Fibroblast of gingiva (primary cell): ENCODE measurements around the gene FBN2.

Experiments used
- DNase-seq: peaks from one replicate; pipeline ENCODE4 v3.0.0-alpha.2; 2011; ENCODE audit warnings: low read depth

The FBN2 gene

GRCh38 chr5:128538000-128538249, at the start of gene FBN2:
FBN2 (minus strand) TSS chr5:128538245; CDS start chr5:128537603, 642 bp downstream.
- no peak for DNase-seq

DNA sequence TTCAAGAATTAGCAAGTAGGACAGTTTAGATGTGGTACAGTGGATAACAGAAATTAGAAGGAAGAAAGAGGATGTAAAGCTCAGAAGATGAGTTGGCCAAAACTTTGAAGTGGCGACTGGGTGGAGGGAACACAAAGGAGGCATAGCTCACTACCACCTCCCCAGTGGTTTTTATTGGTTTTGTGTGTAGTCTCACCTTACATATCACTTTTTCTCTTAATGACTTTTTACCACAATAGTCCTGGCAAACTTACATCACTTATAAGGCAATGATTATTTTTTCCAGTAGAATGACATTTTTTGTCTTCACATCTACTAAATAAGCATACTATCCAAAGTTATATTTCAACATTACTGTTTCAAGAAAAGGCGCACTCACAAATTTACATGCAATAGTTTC, 49.2 kb upstream of the FBN2 start:
- DNase-seq = peak; percentile 10

- DNase-seq = peak; percentile 67
Measured at GRCh38 chr5:128586848-128587247, 48.8 kb upstream of the FBN2 start.

DNA sequence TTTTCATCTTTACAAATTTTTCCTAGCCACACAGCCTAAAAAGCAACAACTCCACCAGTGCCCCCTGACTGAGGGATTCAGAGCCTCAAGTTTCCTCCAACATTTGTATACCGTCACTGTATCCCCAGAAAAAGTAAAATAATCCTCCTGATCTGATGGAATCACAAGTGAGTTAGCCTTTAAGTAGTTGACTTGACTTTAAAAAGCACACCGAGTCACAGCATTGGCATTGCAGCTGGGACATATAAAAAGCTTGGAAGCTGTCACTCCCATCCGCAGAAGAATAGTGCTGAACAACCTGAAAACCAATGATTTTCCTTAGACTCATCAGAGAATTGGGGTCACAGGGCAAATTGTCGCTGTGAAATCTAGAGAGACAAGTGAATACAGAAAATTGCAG, 41.6 kb upstream of the FBN2 start:
- peak; percentile 34 for DNase-seq

- peak; percentile 87 for DNase-seq
Measured at GRCh38 chr5:128579093-128579492, 41.0 kb upstream of the FBN2 start.

DNA sequence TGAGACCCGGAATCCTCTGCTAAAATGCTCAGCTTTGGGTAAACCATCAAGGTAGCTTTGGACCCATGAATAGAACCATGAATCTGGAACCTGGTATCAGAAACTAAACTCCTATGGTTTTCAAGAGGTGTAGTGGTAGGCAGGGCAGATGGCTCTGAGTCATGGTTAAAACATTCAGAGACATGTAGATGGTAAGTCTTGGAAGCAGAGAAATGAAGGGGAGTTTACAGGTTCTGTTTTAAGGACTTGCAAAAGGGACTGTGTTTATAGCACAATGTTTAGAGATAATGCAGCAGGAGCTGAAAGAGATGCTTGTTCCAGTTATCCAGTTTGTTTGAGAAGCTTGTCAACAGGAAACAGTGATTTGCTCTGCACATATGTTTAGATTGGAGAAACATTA, 36.0 kb upstream of the FBN2 start:
- DNase-seq = peak; percentile 3

- DNase-seq = no peak
Measured at GRCh38 chr5:128572930-128573319, 34.9 kb upstream of the FBN2 start.

DNA sequence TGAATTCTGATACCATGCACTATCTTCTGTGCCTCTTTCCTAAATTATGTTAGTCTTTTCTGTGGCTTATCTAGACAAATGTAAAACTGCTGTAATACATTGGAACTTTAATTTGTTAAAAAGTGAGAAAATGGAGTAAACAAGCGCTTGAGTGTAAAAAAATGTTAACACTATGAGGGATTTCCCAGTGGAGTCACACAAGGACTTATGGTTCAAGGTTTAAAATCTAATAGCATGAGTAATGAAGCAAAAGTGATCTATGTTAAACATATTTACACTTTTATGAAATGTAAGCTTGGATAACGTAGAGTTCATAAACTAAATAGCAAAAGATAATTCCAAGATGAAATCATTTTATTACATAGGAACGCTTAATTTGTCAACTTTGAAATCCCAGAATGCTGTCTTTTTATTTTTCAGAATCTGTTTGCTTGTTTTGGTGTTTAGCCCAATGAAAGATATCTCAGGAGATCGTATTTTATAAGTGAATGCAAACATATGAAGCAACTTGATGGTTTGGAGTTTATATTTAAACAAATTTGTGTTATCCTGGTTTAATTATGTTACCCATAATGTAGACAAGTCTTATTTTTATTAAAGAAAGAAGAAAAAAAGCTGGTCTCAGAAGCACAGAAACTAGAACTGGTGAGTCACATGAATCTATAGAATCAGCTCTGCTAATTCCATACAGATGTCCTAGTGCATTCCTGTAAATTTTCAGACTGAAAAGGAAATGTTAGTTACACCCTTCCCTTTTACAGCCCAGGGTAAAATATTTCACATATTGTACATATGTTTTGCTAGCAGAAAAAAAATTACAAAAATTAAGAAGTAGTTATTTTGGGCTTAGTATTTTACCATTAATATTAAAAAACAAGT, 34.2 kb upstream of the FBN2 start:
- peak; percentile 65 for DNase-seq

GRCh38 chr5:128566178-128566577, 28.1 kb upstream of the FBN2 start:
- DNase-seq = no peak

GRCh38 chr5:128559300-128560297, 21.6 kb upstream of the FBN2 start:
- peak; percentile 18 for DNase-seq

DNA sequence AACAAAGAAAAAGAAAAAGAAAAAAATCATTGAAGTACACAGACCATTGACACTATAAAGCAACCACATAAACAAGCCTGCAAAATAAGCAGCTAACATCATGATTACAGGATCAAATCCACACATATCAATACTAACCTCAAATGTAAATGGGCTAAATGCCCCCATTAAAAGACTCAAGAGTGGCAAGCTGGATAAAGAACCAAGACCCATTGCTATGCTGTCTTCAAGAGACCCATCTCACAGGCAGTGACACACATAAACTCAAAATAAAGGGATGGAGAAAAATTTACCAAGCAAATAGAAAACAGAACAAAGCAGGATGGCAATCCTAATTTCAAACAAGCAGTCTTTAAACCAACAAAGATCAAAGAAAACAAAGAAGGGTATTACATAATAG, 15.7 kb upstream of the FBN2 start:
- DNase-seq = no peak

DNA sequence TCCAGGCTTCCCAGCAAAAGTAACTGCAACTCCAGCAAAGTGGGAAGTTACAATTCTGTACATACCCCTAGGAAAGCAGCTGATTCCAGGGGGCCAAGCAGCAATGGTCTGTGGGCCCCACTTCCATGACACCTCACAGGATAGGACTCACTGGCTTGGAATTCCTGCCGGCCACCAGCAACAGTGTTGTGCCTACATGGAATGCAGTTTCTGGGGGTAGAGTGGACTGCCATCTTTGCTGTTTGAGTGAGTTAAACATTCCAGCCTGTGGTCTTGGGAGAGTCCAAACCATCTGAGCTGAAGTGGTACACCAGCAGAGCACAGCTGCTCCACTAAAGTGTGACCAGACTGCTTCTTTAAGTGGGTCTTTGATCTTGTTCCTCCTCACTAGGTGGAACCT, 13.4 kb upstream of the FBN2 start:
- DNase-seq = no peak

GRCh38 chr5:128549496-128549895, 11.5 kb upstream of the FBN2 start:
- DNase-seq = no peak

GRCh38 chr5:128546658-128547281, 8.7 kb upstream of the FBN2 start:
- no peak for DNase-seq

GRCh38 chr5:128541385-128541784, 3.3 kb upstream of the FBN2 start:
- no peak for DNase-seq

DNA sequence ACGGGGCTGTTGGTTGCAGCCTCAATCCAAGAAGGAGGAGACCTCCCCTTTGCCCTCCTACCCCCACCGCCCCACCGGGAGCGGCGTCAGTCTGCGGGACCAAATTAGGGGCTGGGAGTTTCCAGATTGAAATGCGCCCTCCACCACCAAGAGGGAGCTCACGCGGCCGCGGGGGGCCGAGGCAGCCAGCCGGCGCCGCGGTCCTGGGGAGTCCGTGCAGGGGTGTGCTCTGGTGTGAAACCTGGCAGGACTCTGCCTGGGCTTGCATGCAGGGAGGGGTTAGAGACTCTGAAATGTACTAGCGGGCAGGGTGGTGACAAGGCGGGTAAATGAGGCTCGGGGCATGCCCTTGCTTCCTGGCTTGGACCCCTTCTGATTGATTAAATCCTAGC, 989 bp upstream of the FBN2 start:
- DNase-seq = peak; percentile 53

- peak; percentile 98 for DNase-seq
Measured at GRCh38 chr5:128538250-128539037, 399 bp upstream of the FBN2 start.

- DNase-seq = no peak
Measured at GRCh38 chr5:128537221-128537999, 635 bp downstream of the FBN2 start.

DNA sequence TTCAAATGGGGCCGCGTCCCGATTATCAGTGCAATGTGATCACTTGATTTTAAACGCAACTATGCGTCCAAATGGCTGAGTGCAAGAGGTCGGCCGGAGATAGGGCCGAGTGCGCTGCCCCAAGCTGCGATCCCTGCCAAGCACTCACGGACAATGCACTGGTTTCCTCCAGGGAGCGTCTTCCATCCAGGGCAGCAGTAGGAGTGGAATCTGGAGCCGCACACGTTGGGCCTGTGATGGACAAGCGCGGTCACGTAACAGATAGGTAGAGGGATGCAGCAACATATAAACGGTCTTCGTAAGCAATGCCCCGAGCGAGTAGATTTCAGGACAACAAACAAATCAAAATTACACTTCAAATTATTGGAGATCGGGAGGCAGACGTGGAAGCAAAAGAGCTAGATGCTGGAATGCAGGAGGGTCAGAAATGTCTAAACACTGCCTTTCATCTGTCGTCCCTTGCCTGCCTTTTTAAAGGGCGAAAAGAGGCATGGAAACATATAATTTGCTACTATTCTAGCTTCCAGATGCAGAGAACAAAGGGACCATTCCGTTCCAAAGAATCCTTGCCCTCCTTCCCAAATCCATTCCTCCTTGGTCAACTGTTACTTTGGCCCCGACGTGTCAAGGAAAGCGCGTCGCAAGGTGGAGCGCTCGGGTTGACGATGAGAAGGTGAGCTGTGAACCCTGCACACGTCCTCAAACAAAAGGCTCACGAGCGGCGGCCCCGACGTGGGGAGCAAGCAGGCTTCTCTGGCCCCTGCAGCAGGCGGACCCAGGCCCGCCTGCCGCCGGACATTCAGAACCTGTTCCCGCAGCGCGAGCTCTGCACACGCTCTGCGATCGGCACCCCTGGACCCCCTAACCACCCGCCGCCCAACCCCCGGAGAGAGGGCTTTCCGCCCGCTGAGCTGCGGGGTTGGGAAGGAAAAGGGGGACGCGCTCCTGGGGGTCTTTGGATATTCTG, 1.5 kb downstream of the FBN2 start:
- DNase-seq = peak; percentile 54

DNA sequence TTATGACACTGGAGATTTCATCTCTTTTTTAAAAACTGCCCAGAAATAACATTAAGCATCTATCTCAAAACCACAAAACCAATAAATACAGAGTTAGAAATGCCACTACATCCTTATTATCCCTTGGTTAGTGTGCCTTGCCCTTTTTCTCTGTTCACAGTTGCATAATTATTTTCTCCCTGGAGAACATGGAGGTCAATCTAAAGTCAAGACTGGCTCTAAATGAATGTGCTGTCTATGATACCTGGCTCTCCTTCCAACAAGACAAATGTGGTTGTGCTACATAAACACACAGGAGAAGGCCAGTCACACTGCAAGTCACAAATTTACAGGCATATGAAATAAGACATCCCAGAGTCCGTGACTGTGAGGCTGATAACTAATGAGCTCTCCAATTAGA, 2.8 kb downstream of the FBN2 start:
- DNase-seq = no peak
